Gastrocnemius medialis (tissue), 4 donors: ENCODE data around the gene RIPPLY2.

Experiments used
- POLR2A ChIP-seq, 2 donors: fragments of 450-650 bp; IDR thresholded peaks; one replicate each; pipeline ENCODE4 v1.6.1; 2017; ENCODE audit warnings: antibody characterized with exemption in 2 of 2, mild to moderate bottlenecking in 2 of 2, moderate library complexity in 2 of 2
- TF ChIP-seq, protein P1 (sequence below), 5 experiments: fragments of 450-650 bp in 3 of 5; fragments of 200-600 bp in 2 of 5; sonication (generic) in 2 of 5; IDR thresholded peaks in 4 of 5; conservative IDR thresholded peaks in 1 of 5; 1 replicate in 4 of 5; 2 replicates in 1 of 5; pipeline ENCODE4 v1.5.1; 2016 to 2019; ENCODE audit warnings: antibody characterized with exemption in 5 of 5, mild to moderate bottlenecking in 3 of 5, moderate library complexity in 3 of 5

DNA sequence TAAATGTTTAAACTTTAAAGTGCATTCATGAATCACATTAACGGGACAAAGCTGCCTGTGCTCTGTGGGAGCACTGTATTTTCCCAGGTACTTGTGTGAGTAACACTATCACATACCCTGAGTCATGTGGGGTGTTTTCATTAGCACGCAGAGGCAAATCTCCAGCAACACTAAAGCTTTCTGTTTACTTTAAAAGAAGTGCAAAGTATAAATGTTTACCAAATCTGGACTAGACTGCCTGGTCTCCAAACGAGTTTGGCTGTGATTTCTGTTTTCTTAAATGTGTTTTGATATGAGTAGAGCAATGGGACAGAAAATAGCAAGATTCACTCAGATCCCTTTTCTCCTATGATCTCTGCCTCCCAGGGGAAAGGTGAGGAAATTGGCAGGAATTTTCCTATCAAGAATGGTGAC is 28.8 kb upstream of the RIPPLY2 start:
- TF ChIP-seq, protein P1, sequence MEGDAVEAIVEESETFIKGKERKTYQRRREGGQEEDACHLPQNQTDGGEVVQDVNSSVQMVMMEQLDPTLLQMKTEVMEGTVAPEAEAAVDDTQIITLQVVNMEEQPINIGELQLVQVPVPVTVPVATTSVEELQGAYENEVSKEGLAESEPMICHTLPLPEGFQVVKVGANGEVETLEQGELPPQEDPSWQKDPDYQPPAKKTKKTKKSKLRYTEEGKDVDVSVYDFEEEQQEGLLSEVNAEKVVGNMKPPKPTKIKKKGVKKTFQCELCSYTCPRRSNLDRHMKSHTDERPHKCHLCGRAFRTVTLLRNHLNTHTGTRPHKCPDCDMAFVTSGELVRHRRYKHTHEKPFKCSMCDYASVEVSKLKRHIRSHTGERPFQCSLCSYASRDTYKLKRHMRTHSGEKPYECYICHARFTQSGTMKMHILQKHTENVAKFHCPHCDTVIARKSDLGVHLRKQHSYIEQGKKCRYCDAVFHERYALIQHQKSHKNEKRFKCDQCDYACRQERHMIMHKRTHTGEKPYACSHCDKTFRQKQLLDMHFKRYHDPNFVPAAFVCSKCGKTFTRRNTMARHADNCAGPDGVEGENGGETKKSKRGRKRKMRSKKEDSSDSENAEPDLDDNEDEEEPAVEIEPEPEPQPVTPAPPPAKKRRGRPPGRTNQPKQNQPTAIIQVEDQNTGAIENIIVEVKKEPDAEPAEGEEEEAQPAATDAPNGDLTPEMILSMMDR (IDR thresholded peaks at IDR 0.05 in 4 of 5, conservative IDR thresholded peaks at IDR 0.05 in 1 of 5) = no peak
- no peak for TF ChIP-seq POLR2A (IDR thresholded peaks at IDR 0.05)
